22Rv1 (cell line): ENCODE results near the gene ZNF32.

Experiments used
- CTCF ChIP-seq: fragments of 450-650 bp; IDR thresholded peaks from 2 replicates; pipeline ENCODE4 v1.5.1; 2017; ENCODE audit warnings: mild to moderate bottlenecking
- ZFX ChIP-seq: fragments of 450-650 bp; IDR thresholded peaks from 2 replicates; pipeline ENCODE4 v1.6.1; 2017; ENCODE audit warnings: antibody characterized with exemption, borderline replicate concordance

- TF ChIP-seq CTCF (no peak), ZFX (no peak)
These were observed 43.6 kb upstream of the ZNF32 start for GRCh38 chr10:43692051-43692825.
